ENCODE measurements around the gene NR2F6. TPM values are rescaled to one million over a fixed set of nuclear protein-coding genes. Genes with fewer than 3 reads are reported as not detected.

Gene NR2F6
- total and polyA plus RNA-seq, 11 donors: 30.8 to 117 (median 46.3) TPM

- H3K27me3 ChIP-seq: no peaks in the 10 kb centered on the region
- peaks cover 0 to 26% (median 11%) of the 10 kb centered on the region in 12 donors for H3K4me1 ChIP-seq
- WGBS, 4 donors: 97 to 98% (median 98%) methylated on average over 8 of the region's 8 CpGs
- ATAC-seq: no peak
- TF ChIP-seq POLR2A (IDR thresholded peaks at IDR 0.05): no peak
- TF ChIP-seq CTCF (IDR thresholded peaks at IDR 0.05): no peak
- H3K9me3 ChIP-seq: no peaks in the 10 kb centered on the region
- intact Hi-C loops (cut with DNase I): loop anchor here in 3 of 10 donors (5.0 to 10.0 kb wide), 3 partner anchors 43 to 142 kb away; partner anchors contain the start of genes USHBP1 (in 2 of the 3), ANKLE1 (in 1 of the 3), HAUS8 (in 1 of the 3) and MYO9B (in 1 of the 3)
- H3K4me3 ChIP-seq: no peak overlapping the region
- no peak for DNase-seq
- H3K36me3 ChIP-seq: peaks cover 0 to 30% (median 20%) of the 10 kb centered on the region in 9 donors
- H3K27ac ChIP-seq: no peak overlapping the region
These were observed 26.4 kb downstream of the NR2F6 start for GRCh38 chr19:17219286-17219685.

- ATAC-seq: no peak
- intact Hi-C loops (cut with DNase I): loop anchor here in 3 of 10 donors (5.0 to 10.0 kb wide), 3 partner anchors 46 to 139 kb away; partner anchors contain the start of genes USHBP1 (in 2 of the 3), ANKLE1 (in 1 of the 3), HAUS8 (in 1 of the 3) and MYO9B (in 1 of the 3)
- H3K9me3 ChIP-seq: no peaks in the 10 kb centered on the region
- peak overlapping the region in 9 of 12 donors; percentile 64 to 83 (median 80) for H3K4me3 ChIP-seq
- no peaks in the 10 kb centered on the region for H3K27me3 ChIP-seq
- no peak for TF ChIP-seq CTCF (IDR thresholded peaks at IDR 0.05)
- no peak for TF ChIP-seq POLR2A (IDR thresholded peaks at IDR 0.05)
- DNase-seq: no peak
- peak overlapping the region in 10 of 12 donors; percentile 90 to 96 (median 94) for H3K27ac ChIP-seq
- peaks cover 0 to 52% (median 42%) of the 10 kb centered on the region in 9 donors for H3K36me3 ChIP-seq
- peaks cover 0 to 26% (median 11%) of the 10 kb centered on the region in 12 donors for H3K4me1 ChIP-seq
- WGBS, 4 donors: 86 to 89% (median 88%) methylated on average over 13 of the region's 13 CpGs
These were observed 29.6 kb downstream of the NR2F6 start for GRCh38 chr19:17216058-17216670.

- peak within 1 kb of the TSS; percentile 90 to 97 (median 94) for H3K27ac ChIP-seq
- H3K9me3 ChIP-seq: no peaks in the 10 kb centered on the region
- WGBS, 4 donors: 3 to 6% (median 4%) methylated on average over 38 to 56 of the region's 56 CpGs
- peak within 1 kb of the TSS; percentile 38 to 83 (median 78) for H3K4me3 ChIP-seq
- ATAC-seq (peak; percentile 95 to 97 (median 95)), DNase-seq (peak; percentile 91 to 95 (median 93))
- peaks cover 0 to 26% (median 11%) of the 10 kb centered on the region in 12 donors for H3K4me1 ChIP-seq
- TF ChIP-seq CTCF (IDR thresholded peaks at IDR 0.05): no peak
- peak in 1 of 2 donors; percentile 55 for TF ChIP-seq POLR2A (IDR thresholded peaks at IDR 0.05)
- intact Hi-C loops (cut with DNase I): loop anchor here in 4 of 10 donors (2.0 to 10.0 kb wide), 4 partner anchors 47 to 138 kb away; partner anchors contain the start of genes USHBP1 (in 2 of the 4), ANKLE1 (in 1 of the 4), BABAM1 (in 1 of the 4) and HAUS8 (in 1 of the 4)
- peaks cover 0 to 61% (median 49%) of the 10 kb centered on the region in 9 donors for H3K36me3 ChIP-seq
- H3K27me3 ChIP-seq: no peaks in the 10 kb centered on the region
These were observed 30.4 kb downstream of the NR2F6 start, which contains the start of gene USE1 for GRCh38 chr19:17215127-17215971. Gene USE1, plus strand, starts transcription at chr19:17215357. Its CDS starts 49 bp downstream, at chr19:17215406.
